Lower leg skin (tissue), 3 donors: ENCODE data around the gene POMGNT1.

Experiments
- CTCF ChIP-seq, 3 donors: fragments of 450-650 bp; IDR thresholded peaks; one replicate each; pipeline ENCODE4 v1.5.1; 2016; ENCODE audit warnings: antibody characterized with exemption in 3 of 3, mild to moderate bottlenecking in 3 of 3, moderate library complexity in 2 of 3
- POLR2A ChIP-seq, 2 donors: fragments of 450-650 bp; IDR thresholded peaks; one replicate each; pipeline ENCODE4 v1.6.1; 2016 to 2017; ENCODE audit warnings: antibody characterized with exemption in 2 of 2, mild to moderate bottlenecking in 1 of 2, moderate library complexity in 1 of 2

- TF ChIP-seq CTCF (IDR thresholded peaks at IDR 0.05) (no peak), POLR2A (IDR thresholded peaks at IDR 0.05) (no peak)
Measured at GRCh38 chr1:46181343-46182260, 16.6 kb downstream of the POMGNT1 start.
